B cell (primary cell): ENCODE data around the gene CLEC19A.

Experiments
- CTCF ChIP-seq: fragments of 200-600 bp; IDR thresholded peaks from one replicate; pipeline ENCODE4 v1.8.0; 2022; ENCODE audit warnings: antibody characterized with exemption, mild to moderate bottlenecking
- EZH2 ChIP-seq: IDR thresholded peaks from 2 replicates; pipeline ENCODE4 v1.6.1; 2012; ENCODE audit warnings: borderline replicate concordance, low read depth, mild to moderate bottlenecking, moderate library complexity, low read length; ENCODE audit not compliant: insufficient read depth, poor library complexity, severe bottlenecking

GRCh38 chr16:19359556-19359955 lies 74.0 kb downstream of the CLEC19A start:
- no peak for TF ChIP-seq CTCF
- no peak for TF ChIP-seq EZH2
